GM06990 (cell line): ENCODE measurements around the gene CFAP100.

Source experiments
- DNase-seq: peaks from one replicate; pipeline ENCODE4 v3.0.0-alpha.2; 2011; ENCODE audit not compliant: insufficient read length; ENCODE audit errors: extremely low read depth
- H3K27me3 ChIP-seq: replicated peaks from 2 replicates; pipeline ENCODE4 v1.6.0; 2011; ENCODE audit warnings: low read length; ENCODE audit not compliant: control insufficient read depth, insufficient read depth
- H3K36me3 ChIP-seq: 2 replicates; pipeline ENCODE4 v1.5.1; 2011; ENCODE audit warnings: low read length; ENCODE audit not compliant: control insufficient read depth, insufficient read depth
- H3K4me3 ChIP-seq: replicated peaks from 2 replicates; pipeline ENCODE4 v1.5.1; 2011; ENCODE audit warnings: low read depth, mild to moderate bottlenecking, control low read depth, low read length
- TF ChIP-seq, protein P1 (sequence below): IDR thresholded peaks from 2 replicates; pipeline ENCODE4 v1.5.1; 2011; ENCODE audit warnings: low read length, control low read depth, mild to moderate bottlenecking, inconsistent platforms; ENCODE audit not compliant: insufficient read depth, poor library complexity, severe bottlenecking

The CFAP100 gene

DNA sequence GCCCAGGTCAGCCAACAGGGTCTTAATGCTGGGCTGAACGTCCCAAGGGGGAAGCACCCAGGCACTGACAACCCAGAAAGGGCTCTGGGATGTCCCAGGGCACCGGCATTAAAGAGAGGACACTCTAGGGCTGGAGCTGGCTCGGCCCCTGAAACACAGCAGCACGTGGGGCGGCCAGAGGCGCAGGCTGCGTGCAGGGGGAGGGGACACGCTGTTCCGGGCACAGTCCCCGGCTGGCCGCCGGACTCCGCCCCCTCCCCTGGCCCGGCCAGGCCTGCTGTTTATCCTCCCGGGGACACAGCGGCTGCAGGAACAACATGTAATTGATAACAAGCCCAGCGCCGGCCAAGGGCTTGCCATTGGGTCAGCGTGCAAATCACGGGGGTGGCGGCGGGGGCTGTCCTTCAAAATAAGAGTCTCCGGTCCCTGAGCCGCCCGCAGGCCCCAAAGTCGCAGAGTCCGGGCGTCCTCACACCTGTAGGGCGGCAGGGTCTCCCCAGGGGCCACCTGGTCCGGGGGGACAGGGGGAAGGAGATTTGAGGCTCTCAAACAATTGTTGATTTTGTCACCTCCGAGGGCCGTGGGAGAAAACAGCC, 38.8 kb upstream of the CFAP100 start:
- DNase-seq: no peak
- TF ChIP-seq, protein P1, sequence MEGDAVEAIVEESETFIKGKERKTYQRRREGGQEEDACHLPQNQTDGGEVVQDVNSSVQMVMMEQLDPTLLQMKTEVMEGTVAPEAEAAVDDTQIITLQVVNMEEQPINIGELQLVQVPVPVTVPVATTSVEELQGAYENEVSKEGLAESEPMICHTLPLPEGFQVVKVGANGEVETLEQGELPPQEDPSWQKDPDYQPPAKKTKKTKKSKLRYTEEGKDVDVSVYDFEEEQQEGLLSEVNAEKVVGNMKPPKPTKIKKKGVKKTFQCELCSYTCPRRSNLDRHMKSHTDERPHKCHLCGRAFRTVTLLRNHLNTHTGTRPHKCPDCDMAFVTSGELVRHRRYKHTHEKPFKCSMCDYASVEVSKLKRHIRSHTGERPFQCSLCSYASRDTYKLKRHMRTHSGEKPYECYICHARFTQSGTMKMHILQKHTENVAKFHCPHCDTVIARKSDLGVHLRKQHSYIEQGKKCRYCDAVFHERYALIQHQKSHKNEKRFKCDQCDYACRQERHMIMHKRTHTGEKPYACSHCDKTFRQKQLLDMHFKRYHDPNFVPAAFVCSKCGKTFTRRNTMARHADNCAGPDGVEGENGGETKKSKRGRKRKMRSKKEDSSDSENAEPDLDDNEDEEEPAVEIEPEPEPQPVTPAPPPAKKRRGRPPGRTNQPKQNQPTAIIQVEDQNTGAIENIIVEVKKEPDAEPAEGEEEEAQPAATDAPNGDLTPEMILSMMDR: no peak
- H3K36me3 ChIP-seq: no peaks in the 10 kb centered on the region
- H3K27me3 ChIP-seq: peaks cover 4% of the 10 kb centered on the region
- H3K4me3 ChIP-seq: no peak overlapping the region; the same call in 1 of the 2 replicates

DNA sequence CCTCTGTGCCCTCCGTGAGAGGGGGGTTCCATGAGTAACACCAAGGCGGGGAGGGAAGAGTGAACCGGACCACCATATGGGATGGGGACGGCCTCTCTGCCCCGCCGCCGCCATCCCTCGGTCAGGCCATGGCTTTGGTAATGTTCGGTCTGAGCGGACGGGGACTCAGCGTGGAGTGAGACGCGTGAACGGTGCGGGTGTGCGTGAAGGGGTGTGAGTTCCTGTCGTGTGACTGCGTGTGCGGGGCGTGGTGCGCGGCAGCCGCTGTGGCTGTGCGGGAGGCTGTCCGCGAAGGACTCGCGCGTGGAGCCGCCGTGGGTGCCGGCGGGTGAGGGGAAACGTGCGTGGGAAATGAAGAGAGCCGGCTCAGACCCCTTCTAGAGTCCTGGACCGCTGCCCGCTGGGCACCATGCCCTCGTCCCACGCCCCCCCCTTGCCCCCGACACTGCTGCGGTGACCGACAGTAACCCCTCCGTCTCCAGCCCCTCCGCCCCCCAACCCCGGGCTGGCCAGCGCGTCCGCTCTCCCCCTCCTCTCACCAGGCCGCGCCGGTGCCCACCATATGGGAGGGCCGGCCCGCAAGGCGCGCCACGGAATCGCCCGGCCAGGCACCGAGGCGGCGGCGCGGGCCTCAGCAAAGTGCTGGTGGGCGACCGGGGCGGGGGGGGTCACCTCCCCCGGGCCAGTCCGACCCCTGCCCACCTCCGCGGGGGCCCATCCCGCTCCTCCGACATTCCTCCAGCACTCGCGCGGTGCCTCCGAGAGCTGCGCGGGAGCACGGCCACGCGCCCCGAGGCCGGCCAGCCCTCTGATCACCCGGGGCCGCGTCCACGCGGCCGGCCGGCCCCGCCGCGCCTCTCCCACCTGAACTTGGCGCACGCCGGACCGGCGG, 38.1 kb upstream of the CFAP100 start:
- Histone ChIP-seq H3K36me3 (no peaks in the 10 kb centered on the region), H3K27me3 (peaks cover 4% of the 10 kb centered on the region), H3K4me3 (peak overlapping the region; percentile 14)
- DNase-seq: no peak
- TF ChIP-seq, protein P1: no peak

DNA sequence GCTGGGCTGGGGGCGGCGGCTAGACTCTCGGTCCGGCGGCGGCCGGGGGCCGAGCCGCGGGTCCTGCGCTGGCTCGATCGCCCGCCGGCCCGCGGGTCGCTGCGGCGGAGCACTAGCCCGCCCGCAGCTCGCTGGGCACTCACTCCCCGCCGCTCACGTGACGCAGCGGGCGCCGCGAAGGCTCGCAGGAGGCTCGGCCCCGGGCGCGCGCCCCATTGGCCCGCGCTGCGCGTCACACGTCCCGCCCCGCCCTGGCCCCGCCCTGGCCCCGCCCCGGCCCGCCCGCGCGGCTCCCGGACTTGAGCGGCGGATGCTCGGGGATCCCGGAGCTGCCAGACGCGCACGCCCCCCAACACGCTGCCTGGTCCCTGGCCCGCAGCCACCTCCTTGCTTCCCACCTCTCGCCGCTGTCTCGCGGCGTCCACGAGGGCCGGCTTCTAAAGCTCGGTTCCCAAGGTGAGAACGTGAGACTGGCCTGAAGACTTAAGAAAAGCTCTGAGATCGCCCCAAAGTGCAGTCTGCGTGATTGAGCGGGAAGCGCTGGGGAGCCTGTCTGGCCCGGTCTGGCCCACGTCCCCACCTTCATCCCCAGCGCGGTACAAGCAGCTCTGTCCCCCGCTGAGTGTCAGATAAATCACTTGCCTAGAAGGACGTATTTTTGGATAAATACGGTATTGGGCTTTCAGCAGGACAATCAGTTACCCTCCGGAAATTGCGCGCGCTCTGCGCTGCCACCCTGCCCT, 37.2 kb upstream of the CFAP100 start, which contains the start of gene KLF15:
Gene KLF15, minus strand, starts transcription at position 114 of the 743 bp plus-strand sequence. CDS start 4,486 bp downstream, outside the sequence.
- TF ChIP-seq, protein P1: no peak
- H3K36me3 ChIP-seq: no peaks in the 10 kb centered on the region
- peak within 1 kb of the TSS; percentile 66 for H3K4me3 ChIP-seq
- peak; percentile 77 for DNase-seq
- H3K27me3 ChIP-seq: peaks cover 4% of the 10 kb centered on the region

DNA sequence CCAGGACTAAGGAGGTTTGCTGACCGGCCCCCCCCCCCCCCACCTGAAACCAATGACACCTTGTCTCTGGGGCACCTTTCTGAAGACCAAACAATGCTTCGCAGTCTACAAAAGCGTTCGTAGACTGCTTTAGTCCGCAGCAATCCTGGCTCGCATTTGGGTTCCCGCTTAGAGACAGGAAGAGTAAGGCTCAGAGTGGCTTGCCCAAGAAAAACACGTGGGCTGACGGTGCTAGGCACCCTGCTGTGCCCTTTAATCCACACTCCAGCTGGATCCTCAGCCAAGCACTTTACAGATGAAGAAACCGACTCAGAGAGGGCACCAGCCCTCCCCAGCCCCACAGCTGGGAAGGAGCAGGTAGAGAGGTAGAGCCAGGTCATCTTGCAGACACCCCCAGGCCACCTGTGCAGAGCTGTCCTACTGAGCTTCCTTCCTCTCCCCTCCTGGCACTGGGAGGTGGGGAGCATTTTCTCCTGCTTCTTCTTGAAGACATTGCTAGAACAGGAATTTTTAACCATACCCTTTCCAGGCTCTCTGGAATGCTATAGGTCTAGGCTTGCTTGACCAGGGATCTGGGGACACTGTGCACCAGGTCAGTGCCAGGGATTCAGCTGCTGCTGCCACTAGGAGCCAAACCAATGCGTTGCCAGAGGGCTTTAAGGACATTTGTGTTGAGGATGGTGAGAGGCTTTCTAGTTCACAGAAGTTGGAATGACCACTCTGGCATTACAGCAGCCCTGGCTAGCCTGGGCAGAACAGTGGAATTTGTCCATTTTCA, 36.5 kb upstream of the CFAP100 start:
- TF ChIP-seq, protein P1: no peak
- H3K4me3 ChIP-seq: no peak overlapping the region
- peaks cover 4% of the 10 kb centered on the region for H3K27me3 ChIP-seq
- DNase-seq: no peak
- no peaks in the 10 kb centered on the region for H3K36me3 ChIP-seq

DNA sequence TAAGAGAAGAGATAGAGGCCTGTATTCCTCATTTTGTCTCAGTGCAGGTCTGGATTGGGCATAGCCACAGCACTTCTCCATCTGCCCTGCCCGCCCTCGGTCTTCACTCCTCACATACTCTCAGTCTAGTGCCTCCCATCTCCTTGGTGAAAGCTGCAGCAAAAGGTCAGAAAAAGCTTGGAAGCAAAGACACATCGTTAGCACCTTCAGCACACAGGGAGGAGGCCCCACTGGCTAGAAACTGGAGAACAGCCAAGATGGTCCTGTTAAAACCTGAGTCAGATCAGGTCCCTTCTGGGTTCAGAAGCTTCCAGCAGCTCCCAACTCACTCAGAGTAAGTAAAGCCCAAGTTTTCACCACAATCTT, 35.9 kb upstream of the CFAP100 start:
- no peak for DNase-seq
- TF ChIP-seq, protein P1: no peak
- peaks cover 4% of the 10 kb centered on the region for H3K27me3 ChIP-seq
- no peak overlapping the region for H3K4me3 ChIP-seq
- no peaks in the 10 kb centered on the region for H3K36me3 ChIP-seq
